Measurements from ENCODE around the gene HSPA1A.
A peak's percentile ranks its signal among the peaks of the same experiment; 100 is the strongest.
"Not testable (repeated sequence)": the region's sequence is repeated elsewhere in the genome, so short reads cannot be mapped to it uniquely, and the experiment has no call there.

The HSPA1A gene

GRCh38 chr6:31811645-31812044 lies 3.7 kb upstream of the HSPA1A start:
- DNase-seq (ENCODE audit: low spot score) = no peak

- no peak for DNase-seq (ENCODE audit: low spot score)
Observed at GRCh38 chr6:31813465-31813849, 1.9 kb upstream of the HSPA1A start.

- DNase-seq (ENCODE audit: low spot score) = peak; percentile 98
Observed at GRCh38 chr6:31814677-31815024, 692 bp upstream of the HSPA1A start.

GRCh38 chr6:31817133-31817928 lies 2.0 kb downstream of the HSPA1A start:
- peak; percentile 46 for DNase-seq (ENCODE audit: low spot score)

GRCh38 chr6:31817929-31818511 lies 2.7 kb downstream of the HSPA1A start:
- DNase-seq (ENCODE audit: low spot score) = peak; percentile 38

GRCh38 chr6:31819871-31820299 lies 4.5 kb downstream of the HSPA1A start:
- DNase-seq (ENCODE audit: low spot score) = no peak

GRCh38 chr6:31820399-31820798 lies 5.1 kb downstream of the HSPA1A start:
- not testable (repeated sequence) for DNase-seq (ENCODE audit: low spot score)

GRCh38 chr6:31821301-31822035 lies 6.1 kb downstream of the HSPA1A start:
- DNase-seq (ENCODE audit: low spot score) = peak; percentile 70

- DNase-seq (ENCODE audit: low spot score) = peak; percentile 82
Observed at GRCh38 chr6:31822036-31822821, 6.9 kb downstream of the HSPA1A start.

- DNase-seq (ENCODE audit: low spot score) = not testable (repeated sequence)
Observed at GRCh38 chr6:31823592-31824196, 8.4 kb downstream of the HSPA1A start.

GRCh38 chr6:31825553-31825952 lies 10.2 kb downstream of the HSPA1A start:
- DNase-seq (ENCODE audit: low spot score) = no peak

- DNase-seq (ENCODE audit: low spot score) = no peak
Observed at GRCh38 chr6:31826793-31827285, 11.5 kb downstream of the HSPA1A start.

GRCh38 chr6:31827286-31828079 lies 12.1 kb downstream of the HSPA1A start, which contains the start of gene HSPA1B:
Gene HSPA1B, plus strand, starts transcription at chr6:31827738. Its CDS starts 213 bp downstream, at chr6:31827951.
- DNase-seq (ENCODE audit: low spot score) = peak; percentile 98

- peak; percentile 66 for DNase-seq (ENCODE audit: low spot score)
Observed at GRCh38 chr6:31829633-31830283, 14.4 kb downstream of the HSPA1A start.

GRCh38 chr6:31830886-31831335 lies 15.6 kb downstream of the HSPA1A start:
- DNase-seq (ENCODE audit: low spot score) = no peak

- no peak for DNase-seq (ENCODE audit: low spot score)
Observed at GRCh38 chr6:31831350-31832215, 16.2 kb downstream of the HSPA1A start.

- peak; percentile 90 for DNase-seq (ENCODE audit: low spot score)
Observed at GRCh38 chr6:31834367-31835250, 19.3 kb downstream of the HSPA1A start.

- DNase-seq (ENCODE audit: low spot score) = no peak
Observed at GRCh38 chr6:31836047-31836473, 20.7 kb downstream of the HSPA1A start.

All from putamen (tissue), 1 donor.